IPS-18a (cell line): Measurements from ENCODE around the gene R3HDM4.
"Not testable (repeated sequence)": the region's sequence is repeated elsewhere in the genome, so short reads cannot be mapped to it uniquely, and the experiment has no call there.

Experiments
- H3K27ac ChIP-seq: one replicate; pipeline ENCODE4 v1.5.1; 2013; ENCODE audit warnings: low read length
- H3K27me3 ChIP-seq: one replicate; pipeline ENCODE4 v1.6.1; 2013; ENCODE audit warnings: mild to moderate bottlenecking, low read length; ENCODE audit not compliant: control insufficient read depth, insufficient read depth
- H3K36me3 ChIP-seq: one replicate; pipeline ENCODE4 v1.6.1; 2013; ENCODE audit warnings: low read depth, low read length; ENCODE audit not compliant: control insufficient read depth
- H3K4me1 ChIP-seq: one replicate; pipeline ENCODE4 v1.6.1; 2013; ENCODE audit warnings: low read depth, low read length; ENCODE audit not compliant: control insufficient read depth
- H3K4me3 ChIP-seq: one replicate; pipeline ENCODE4 v1.5.1; 2013; ENCODE audit warnings: low read length
- H3K9ac ChIP-seq: one replicate; pipeline ENCODE4 v1.6.1; 2013; ENCODE audit warnings: mild to moderate bottlenecking, low read length, moderate library complexity
- H3K9me3 ChIP-seq: one replicate; pipeline ENCODE4 v1.6.1; 2013; ENCODE audit warnings: low read depth, low read length; ENCODE audit not compliant: control insufficient read depth

R3HDM4 gene

GRCh38 chr19:878751-879561, 34.1 kb downstream of the R3HDM4 start:
- H3K27ac ChIP-seq, H3K9me3 ChIP-seq, H3K9ac ChIP-seq, H3K4me3 ChIP-seq, H3K4me1 ChIP-seq, H3K27me3 ChIP-seq: not testable (repeated sequence)
- H3K36me3 ChIP-seq = peaks cover 17% of the 10 kb centered on the region

- not testable (repeated sequence) for H3K9ac ChIP-seq, H3K4me3 ChIP-seq, H3K9me3 ChIP-seq, H3K4me1 ChIP-seq, H3K27me3 ChIP-seq, H3K27ac ChIP-seq
- H3K36me3 ChIP-seq = peaks cover 17% of the 10 kb centered on the region
Measured at GRCh38 chr19:877992-878660, 34.9 kb downstream of the R3HDM4 start.

- H3K36me3 ChIP-seq = peaks cover 15% of the 10 kb centered on the region
- H3K4me3 ChIP-seq = no peak overlapping the region
- no peaks in the 10 kb centered on the region for H3K27me3 ChIP-seq
- no peaks in the 10 kb centered on the region for H3K9me3 ChIP-seq
- no peak overlapping the region for H3K27ac ChIP-seq
- H3K9ac ChIP-seq = no peak overlapping the region
- no peaks in the 10 kb centered on the region for H3K4me1 ChIP-seq
Measured at GRCh38 chr19:876780-877314, 36.2 kb downstream of the R3HDM4 start.

- H3K9me3 ChIP-seq = no peaks in the 10 kb centered on the region
Measured at GRCh38 chr19:876089-876488, 36.9 kb downstream of the R3HDM4 start.

GRCh38 chr19:875265-875879, 37.6 kb downstream of the R3HDM4 start:
- no peak overlapping the region for H3K4me3 ChIP-seq
- H3K9ac ChIP-seq = no peak overlapping the region
- no peaks in the 10 kb centered on the region for H3K9me3 ChIP-seq
- H3K27me3 ChIP-seq = no peaks in the 10 kb centered on the region
- H3K27ac ChIP-seq = no peak overlapping the region
- peaks cover 8% of the 10 kb centered on the region for H3K36me3 ChIP-seq
- no peaks in the 10 kb centered on the region for H3K4me1 ChIP-seq

More at GRCh38 chr19:876089-876488, 36.9 kb downstream of the R3HDM4 start:
- Histone ChIP-seq H3K27ac (no peak overlapping the region), H3K36me3 (peaks cover 10% of the 10 kb centered on the region), H3K4me1 (no peaks in the 10 kb centered on the region), H3K4me3 (no peak overlapping the region), H3K9ac (no peak overlapping the region), H3K27me3 (no peaks in the 10 kb centered on the region)

- Histone ChIP-seq H3K36me3 (peaks cover 13% of the 10 kb centered on the region), H3K27me3 (no peaks in the 10 kb centered on the region), H3K27ac (no peak overlapping the region), H3K9me3 (no peaks in the 10 kb centered on the region), H3K9ac (no peak overlapping the region), H3K4me1 (no peaks in the 10 kb centered on the region), H3K4me3 (no peak overlapping the region)
Measured at GRCh38 chr19:873561-874041, 39.4 kb downstream of the R3HDM4 start.

- no peak overlapping the region for H3K27ac ChIP-seq
- H3K4me1 ChIP-seq = no peaks in the 10 kb centered on the region
- no peaks in the 10 kb centered on the region for H3K9me3 ChIP-seq
- H3K36me3 ChIP-seq = peaks cover 14% of the 10 kb centered on the region
- H3K9ac ChIP-seq = no peak overlapping the region
- H3K27me3 ChIP-seq = no peaks in the 10 kb centered on the region
- H3K4me3 ChIP-seq = no peak overlapping the region
Measured at GRCh38 chr19:873084-873483, 39.9 kb downstream of the R3HDM4 start.

- H3K36me3 ChIP-seq = peaks cover 14% of the 10 kb centered on the region
- no peaks in the 10 kb centered on the region for H3K9me3 ChIP-seq
- H3K4me3 ChIP-seq = no peak overlapping the region
- no peak overlapping the region for H3K27ac ChIP-seq
- H3K4me1 ChIP-seq = peaks cover 4% of the 10 kb centered on the region
- H3K27me3 ChIP-seq = no peaks in the 10 kb centered on the region
- no peak overlapping the region for H3K9ac ChIP-seq
Measured at GRCh38 chr19:872266-872951, 40.6 kb downstream of the R3HDM4 start.

- H3K9me3 ChIP-seq = no peaks in the 10 kb centered on the region
- no peak overlapping the region for H3K4me3 ChIP-seq
- peaks cover 14% of the 10 kb centered on the region for H3K36me3 ChIP-seq
- no peak overlapping the region for H3K9ac ChIP-seq
- peaks cover 5% of the 10 kb centered on the region for H3K4me1 ChIP-seq
- no peaks in the 10 kb centered on the region for H3K27me3 ChIP-seq
- no peak overlapping the region for H3K27ac ChIP-seq
Measured at GRCh38 chr19:871446-872265, 41.4 kb downstream of the R3HDM4 start.

DNA sequence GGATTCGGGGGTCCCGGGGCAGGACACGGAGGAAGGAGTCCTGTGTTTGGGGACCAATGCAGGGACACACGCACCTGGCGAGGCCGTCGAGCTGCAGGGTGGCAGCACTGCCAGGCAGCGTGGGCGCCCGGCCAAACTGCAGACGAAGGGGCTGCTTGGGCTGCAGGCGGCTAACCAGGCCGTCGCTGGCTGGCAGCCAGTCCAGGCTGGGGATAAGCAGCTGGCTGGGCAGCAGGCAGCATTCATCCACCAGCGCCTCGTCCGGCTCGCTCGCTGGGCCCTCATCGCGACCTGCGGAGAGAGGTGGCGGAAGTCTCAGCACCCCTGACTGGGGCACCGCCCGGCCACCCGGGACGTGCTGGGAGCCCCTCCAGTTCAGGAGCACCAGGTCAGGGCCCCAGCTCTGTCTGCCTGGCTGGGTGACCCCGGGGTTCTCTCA, 42.0 kb downstream of the R3HDM4 start:
- Histone ChIP-seq H3K27me3 (no peaks in the 10 kb centered on the region), H3K4me1 (peaks cover 5% of the 10 kb centered on the region), H3K4me3 (no peak overlapping the region), H3K9ac (no peak overlapping the region), H3K36me3 (peaks cover 10% of the 10 kb centered on the region), H3K27ac (no peak overlapping the region), H3K9me3 (no peaks in the 10 kb centered on the region)
